ENCODE data around the gene RGCC.
"Not testable (repeated sequence)": the region's sequence is repeated elsewhere in the genome, so short reads cannot be mapped to it uniquely, and the experiment has no call there.

RGCC gene

DNA sequence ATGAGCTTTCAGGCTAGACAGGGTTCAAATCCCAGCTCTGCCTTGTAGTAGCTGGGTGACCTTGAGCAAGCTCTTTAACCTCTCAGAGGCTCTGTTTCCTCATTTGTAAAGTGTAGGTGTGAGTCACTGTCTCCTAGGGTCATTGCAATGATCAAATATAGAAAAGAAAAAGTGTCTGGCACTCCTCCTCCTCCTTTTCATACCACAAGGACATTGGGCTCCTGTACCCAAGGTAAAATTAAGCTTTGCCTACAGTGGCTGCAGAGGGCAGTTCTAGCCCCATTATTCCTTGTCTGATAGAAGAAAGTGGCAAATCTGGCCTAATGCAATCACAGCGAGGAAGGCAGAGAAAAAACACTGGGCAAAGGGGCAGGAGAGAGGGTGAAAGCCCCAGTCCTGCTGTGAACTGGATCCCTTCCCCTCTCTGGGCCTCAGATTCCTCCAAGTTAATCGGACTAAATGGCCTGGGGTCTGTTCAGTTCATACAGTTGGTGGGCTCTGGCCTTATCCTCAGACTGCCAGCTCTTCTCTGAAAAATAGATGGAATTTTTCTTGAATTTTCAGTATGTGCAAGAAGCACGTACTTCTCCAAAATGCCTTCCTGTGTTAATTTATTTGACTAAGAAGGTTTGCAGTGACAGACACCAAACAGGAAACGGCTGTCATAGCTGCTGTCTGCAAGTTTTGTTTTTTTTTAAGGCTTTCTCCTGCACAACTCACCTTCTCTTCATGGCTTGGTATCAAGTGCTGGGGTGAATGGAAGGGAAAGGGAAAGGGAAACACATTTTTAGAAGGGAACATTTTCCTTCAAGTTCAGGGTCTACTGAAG lies 35.3 kb downstream of the RGCC start:
- DNase-seq, result no peak

DNA sequence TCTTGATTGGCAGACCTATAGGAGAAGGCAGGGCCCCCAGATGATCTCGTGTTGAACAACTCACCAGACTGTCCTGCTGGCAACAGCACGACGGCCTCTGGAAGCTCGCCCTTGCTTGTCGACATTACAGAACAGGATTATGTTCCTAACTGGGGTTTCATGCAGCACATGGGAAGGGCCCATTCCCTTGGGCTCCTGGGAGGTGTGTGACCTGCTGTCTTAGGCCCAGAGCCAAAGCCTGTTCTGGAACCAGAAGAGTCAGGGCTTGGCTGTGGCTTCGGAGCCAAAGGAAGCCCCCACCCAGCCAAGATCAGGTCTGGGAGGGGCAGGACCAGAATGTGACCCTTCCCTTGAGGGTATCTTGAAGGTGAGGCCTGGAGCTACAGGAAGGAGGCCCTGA lies 36.9 kb downstream of the RGCC start:
- DNase-seq, result no peak

GRCh38 chr13:41495044-41495443 lies 37.7 kb downstream of the RGCC start:
- no peak for DNase-seq

GRCh38 chr13:41496420-41497234 lies 39.3 kb downstream of the RGCC start:
- DNase-seq, result no peak

- no peak for DNase-seq
Measured at GRCh38 chr13:41497436-41497835, 40.1 kb downstream of the RGCC start.

DNA sequence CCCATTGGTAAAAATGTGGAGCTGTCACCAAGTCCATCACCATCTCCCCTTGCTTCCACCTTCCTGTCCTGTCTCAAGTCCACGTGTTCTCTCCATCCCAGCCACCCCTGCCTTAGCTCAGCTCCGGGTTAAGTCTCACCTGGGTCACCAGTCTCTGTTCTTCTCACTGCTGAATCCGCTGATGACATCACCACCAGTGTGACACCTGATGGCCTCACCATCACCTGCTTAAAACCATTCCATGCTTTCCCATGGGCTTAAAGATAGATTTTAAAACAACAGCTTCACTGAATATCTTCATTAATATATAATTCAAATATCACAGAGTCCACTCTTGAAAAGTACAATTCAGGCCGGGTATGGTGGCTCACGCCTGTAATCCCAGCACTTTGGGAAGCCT lies 42.1 kb downstream of the RGCC start:
- DNase-seq, result no peak

DNA sequence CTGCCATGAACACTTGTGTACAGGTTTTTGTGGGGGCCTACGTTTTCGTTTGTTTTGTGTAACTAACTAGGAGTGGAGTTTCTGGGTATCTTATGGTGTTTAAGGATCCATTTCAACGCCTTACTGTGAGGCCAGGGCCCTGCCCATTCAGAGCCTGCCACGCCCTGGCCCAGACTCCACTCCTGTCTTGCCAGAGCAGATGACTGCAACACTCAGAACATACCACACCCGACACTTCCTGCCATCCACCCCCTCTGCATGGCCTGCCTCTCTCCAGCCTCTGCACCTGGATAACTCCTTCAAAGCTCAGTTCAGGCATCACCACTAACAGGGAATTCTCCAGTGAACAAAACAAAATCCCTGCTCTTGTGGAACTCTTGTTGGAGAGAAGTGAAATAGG lies 43.2 kb downstream of the RGCC start:
- DNase-seq, result no peak

DNA sequence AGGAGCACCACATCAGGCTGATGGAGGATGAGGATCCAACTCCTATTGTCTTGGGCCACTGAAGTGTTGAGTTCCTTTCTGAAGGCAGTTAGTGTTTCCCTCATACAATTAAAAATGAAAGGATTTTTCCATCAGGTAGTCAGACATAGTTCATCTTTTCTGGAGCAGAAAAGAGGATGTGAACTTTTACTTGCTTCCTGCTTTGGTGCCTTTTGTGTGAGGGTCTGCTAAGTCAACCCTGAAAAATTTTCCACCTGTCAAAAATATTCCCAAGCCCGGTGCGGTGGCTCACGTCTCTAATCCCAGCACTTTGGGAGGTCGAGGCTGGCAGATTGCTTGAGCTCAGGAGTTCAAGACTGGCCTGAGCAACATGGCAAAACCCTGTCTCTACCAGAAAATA lies 43.9 kb downstream of the RGCC start:
- DNase-seq, result no peak

GRCh38 chr13:41502031-41502430 lies 44.7 kb downstream of the RGCC start:
- no peak for DNase-seq

DNA sequence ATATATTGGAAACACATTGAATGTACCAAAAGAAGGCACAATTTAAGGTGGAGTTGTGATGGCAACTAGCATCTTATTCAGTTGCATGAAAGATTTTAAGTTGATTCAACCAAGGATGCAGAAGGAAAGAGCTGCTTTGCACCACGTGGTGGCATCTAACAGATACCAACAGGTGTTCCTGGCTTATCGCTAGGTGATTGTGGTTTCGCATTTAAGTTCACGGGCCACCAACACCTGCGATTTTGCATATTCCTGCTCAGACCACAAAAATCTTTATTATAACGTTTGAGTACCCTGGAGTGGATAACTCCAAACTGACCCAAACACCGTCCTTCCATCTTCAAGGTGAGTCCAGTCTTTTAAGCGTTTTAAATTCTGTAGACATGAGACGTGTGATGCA lies 45.3 kb downstream of the RGCC start:
- DNase-seq, result no peak

GRCh38 chr13:41503356-41503755 lies 46.0 kb downstream of the RGCC start:
- no peak for DNase-seq

DNA sequence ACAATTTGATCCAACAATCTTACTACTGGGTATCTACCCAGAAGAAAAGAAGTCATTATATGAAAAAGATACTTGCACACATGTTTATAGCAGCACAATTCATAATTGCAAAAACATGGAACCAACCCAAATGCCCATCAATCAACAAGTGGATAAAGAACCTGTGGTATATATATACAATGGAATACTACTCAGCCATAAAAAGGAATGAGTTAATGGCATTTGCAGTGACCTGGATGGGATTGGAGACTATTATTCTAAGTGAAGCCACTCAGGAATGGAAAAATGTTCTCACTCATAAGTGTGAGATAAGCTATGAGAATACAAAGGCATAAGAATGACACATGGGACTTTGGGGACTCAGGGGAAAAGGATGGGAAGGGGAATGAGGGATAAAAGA lies 47.3 kb downstream of the RGCC start:
- DNase-seq, result not testable (repeated sequence)

GRCh38 chr13:41505209-41505835 lies 48.0 kb downstream of the RGCC start:
- DNase-seq, result no peak

DNA sequence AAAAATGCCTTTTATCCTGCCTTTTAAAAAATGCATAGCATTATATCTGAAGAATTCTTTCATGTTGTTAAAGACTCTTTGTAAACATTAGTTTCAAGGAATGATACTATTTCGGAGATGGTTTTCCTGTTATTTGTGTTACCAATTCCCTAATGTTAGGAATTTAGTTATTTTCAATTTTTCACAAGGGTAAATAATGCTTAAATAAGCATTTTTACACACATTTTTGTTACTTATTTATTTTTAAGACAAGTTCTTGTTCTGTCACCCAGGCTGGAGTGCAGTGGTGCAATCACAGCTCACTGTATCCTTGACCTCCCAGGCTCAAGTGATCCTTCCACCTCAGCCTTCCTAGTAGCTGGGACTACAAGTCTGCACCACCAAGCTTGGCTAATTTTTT lies 49.0 kb downstream of the RGCC start:
- no peak for DNase-seq

GRCh38 chr13:41509971-41510370 lies 52.6 kb downstream of the RGCC start:
- DNase-seq, result no peak

- DNase-seq, result no peak
Measured at GRCh38 chr13:41511827-41512226, 54.5 kb downstream of the RGCC start.

DNA sequence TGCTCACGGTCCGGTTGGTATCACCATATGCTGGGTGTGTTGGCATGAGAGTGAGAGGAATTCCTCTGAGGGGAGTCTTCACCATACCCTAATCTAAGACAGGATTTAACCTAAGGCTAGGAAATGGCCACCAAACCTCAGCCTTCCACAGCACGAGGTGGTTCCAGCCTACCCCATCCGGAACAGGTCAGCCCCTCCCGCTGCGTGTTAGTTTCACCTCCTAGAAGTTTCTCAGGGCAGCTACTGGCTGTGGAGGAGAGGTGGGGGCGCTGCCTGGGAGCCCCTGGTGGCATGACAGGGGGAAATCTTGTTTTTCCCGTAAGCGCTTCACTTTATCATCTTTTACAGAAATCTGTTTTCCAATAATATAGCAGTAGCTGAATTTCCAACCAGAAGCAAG lies 55.1 kb downstream of the RGCC start:
- no peak for DNase-seq

GRCh38 chr13:41513600-41513999 lies 56.2 kb downstream of the RGCC start:
- DNase-seq, result no peak

DNA sequence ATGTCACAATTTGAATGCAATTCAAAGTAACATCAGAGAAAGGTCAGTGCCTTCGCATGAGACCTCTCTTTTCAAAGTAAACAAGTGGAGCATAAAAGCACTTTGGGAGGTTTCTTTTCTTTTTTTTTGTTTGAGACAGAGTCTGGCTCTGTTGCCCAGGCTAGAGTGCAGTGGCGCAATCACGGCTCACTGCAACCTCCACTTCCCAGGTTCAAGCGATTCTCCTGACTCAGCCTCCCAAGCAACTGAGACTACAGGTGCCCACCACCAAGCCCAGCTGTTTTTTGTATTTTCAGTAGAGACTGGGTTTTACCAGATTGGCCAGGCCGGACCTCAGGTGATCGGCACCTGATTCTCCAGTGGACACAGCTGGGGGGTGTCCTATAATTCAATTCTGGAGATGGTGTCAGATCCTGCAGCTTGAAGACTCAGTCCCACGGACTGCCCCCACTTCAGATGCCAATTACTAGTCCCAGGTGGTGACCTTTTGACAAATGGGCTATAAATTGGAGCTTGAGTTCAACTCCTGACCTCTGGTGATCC lies 57.6 kb downstream of the RGCC start:
- no peak for DNase-seq

- DNase-seq, result no peak
Measured at GRCh38 chr13:41515491-41516139, 58.3 kb downstream of the RGCC start.

- no peak for DNase-seq
Measured at GRCh38 chr13:41516166-41516565, 58.8 kb downstream of the RGCC start.

- DNase-seq, result no peak
Measured at GRCh38 chr13:41516760-41517159, 59.4 kb downstream of the RGCC start.

Data from right forelimb (tissue), 1 donor.